HG03442 (cell line): Measurements from ENCODE around the gene FNDC8.
"Not testable (repeated sequence)": the region's sequence is repeated elsewhere in the genome, so short reads cannot be mapped to it uniquely, and the experiment has no call there.

Experiments
- ATAC-seq: cut with Tn5 transposase; IDR thresholded peaks from one replicate; pipeline ENCODE4 v1.9.1; 2021; ENCODE audit warnings: mild to moderate bottlenecking, moderate library complexity; ENCODE audit not compliant: unreplicated experiment

The FNDC8 gene

GRCh38 chr17:35167666-35168065 is 46.3 kb downstream of the FNDC8 start:
- ATAC-seq: no peak

GRCh38 chr17:35169835-35170363 is 48.5 kb downstream of the FNDC8 start:
- no peak for ATAC-seq

GRCh38 chr17:35170968-35171771 is 49.8 kb downstream of the FNDC8 start:
- no peak for ATAC-seq

GRCh38 chr17:35171834-35172233 is 50.4 kb downstream of the FNDC8 start:
- ATAC-seq: no peak

- ATAC-seq: not testable (repeated sequence)
Measured at GRCh38 chr17:35172321-35172720, 50.9 kb downstream of the FNDC8 start.

- ATAC-seq: no peak
Measured at GRCh38 chr17:35174835-35175334, 53.5 kb downstream of the FNDC8 start.

- no peak for ATAC-seq
Measured at GRCh38 chr17:35175638-35176415, 54.4 kb downstream of the FNDC8 start.

GRCh38 chr17:35176897-35177296 is 55.5 kb downstream of the FNDC8 start:
- no peak for ATAC-seq

GRCh38 chr17:35179379-35179778 is 58.0 kb downstream of the FNDC8 start:
- not testable (repeated sequence) for ATAC-seq
